Measurements from ENCODE around the gene FSTL1. TPM values are rescaled to one million over a fixed set of nuclear protein-coding genes. Genes with fewer than 3 reads are reported as not detected.

FSTL1 gene
- total and polyA plus RNA-seq, 2 of the 8 experiments (the other 6 are each of a cell fraction or from before 2014, with no cell fraction given) = 158 to 516 TPM

DNA sequence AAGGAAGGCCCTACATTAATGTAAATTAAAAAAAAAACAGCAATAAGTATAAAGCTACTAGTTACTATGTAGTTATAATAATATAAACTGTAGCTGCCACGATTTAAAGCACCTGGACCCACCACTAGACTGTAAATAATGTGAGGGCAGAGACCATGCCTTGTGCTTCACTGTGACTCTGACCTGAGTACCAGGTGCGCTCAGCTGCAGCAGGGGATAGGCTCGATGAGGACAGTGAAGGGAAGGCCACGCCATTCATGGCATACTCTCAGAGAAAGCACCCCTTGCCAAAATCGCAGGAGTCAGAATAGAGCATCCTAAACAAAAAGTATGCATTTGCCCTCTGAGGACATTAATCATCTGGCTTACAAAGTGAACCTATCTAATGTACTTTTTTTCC lies 5.1 kb downstream of the FSTL1 start:
- no peak overlapping the region for H2BK20ac ChIP-seq (ENCODE audit: low read length)
- 0 out of 7 replicates have a peak overlapping the region, but pooled peaks of 1 of the 4 experiments have one; percentile 12 for H3K9ac ChIP-seq (replicated peaks in 1 of 4; ENCODE audit: extremely low read depth in 1 of 4, low read depth in 3 of 4, low read length in 3 of 4)
- no peaks in the 10 kb centered on the region for H3K27me3 ChIP-seq (replicated peaks in 1 of 4; ENCODE audit: control insufficient read depth in 3 of 4, extremely low read depth in 1 of 4, insufficient read depth in 3 of 4, low read length in 3 of 4)
- TF ChIP-seq SUZ12 (IDR thresholded peaks at IDR 0.05; ENCODE audit: low read length) (no peak), CEBPB (IDR thresholded peaks at IDR 0.05; ENCODE audit: low read depth, low read length) (no peak), TAF7 (optimal IDR thresholded peaks at IDR 0.05; ENCODE audit: borderline replicate concordance, low read depth, low read length) (no peak), HDAC2 (IDR thresholded peaks at IDR 0.05; ENCODE audit: borderline replicate concordance in 1 of 2, low read depth in 2 of 2, low read length in 2 of 2) (no peak), POLR2A (IDR thresholded peaks at IDR 0.05; ENCODE audit: control extremely low read depth in 1 of 2, low read depth in 2 of 2, low read length in 2 of 2) (0 out of 3 replicates have a peak, but pooled peaks of 1 of the 2 experiments have one; percentile 32), SP4 (IDR thresholded peaks at IDR 0.05; ENCODE audit: low read length) (no peak), POLR2AphosphoS5 (IDR thresholded peaks at IDR 0.05; ENCODE audit: low read depth, low read length) (peak; percentile 41; the same call in 1 of the 2 replicates), GTF2F1 (IDR thresholded peaks at IDR 0.05; ENCODE audit: borderline replicate concordance, low read depth, low read length) (no peak)
- H4K20me1 ChIP-seq (replicated peaks in 1 of 2; ENCODE audit: control insufficient read depth in 1 of 2, insufficient read depth in 2 of 2, low read length in 2 of 2) = peaks cover 12 to 16% of the 10 kb centered on the region in 2 experiments
- peaks cover 4 to 30% (median 10%) of the 10 kb centered on the region in 4 experiments; a peak in 7 of 8 replicates for H3K36me3 ChIP-seq (ENCODE audit: control insufficient read depth in 2 of 4, insufficient read depth in 4 of 4, low read length in 3 of 4)
- no peak overlapping the region for H2BK15ac ChIP-seq (ENCODE audit: low read length)
- H3K79me1 ChIP-seq (ENCODE audit: low read depth, low read length) = peaks cover 11% of the 10 kb centered on the region; the same call in 1 of the 2 replicates
- FAIRE-seq = no peak
- H2AK5ac ChIP-seq (ENCODE audit: low read depth, low read length) = no peak overlapping the region
- no peak overlapping the region for H2BK5ac ChIP-seq (ENCODE audit: low read depth, low read length)
- H3K4me2 ChIP-seq (ENCODE audit: insufficient read depth in 1 of 2, low read depth in 2 of 2, low read length in 2 of 2) = peak overlapping the region in 1 of 2 experiments; percentile 9; a peak in 1 of 4 replicates
- H4K5ac ChIP-seq (ENCODE audit: insufficient read length, low read depth, low read length) = no peak overlapping the region
- H3K14ac ChIP-seq (ENCODE audit: insufficient read length) = no peak overlapping the region
- no peak overlapping the region for H3K23ac ChIP-seq (ENCODE audit: insufficient read length)
- no peak overlapping the region for H3K4me3 ChIP-seq (ENCODE audit: extremely low read depth in 1 of 4, insufficient read depth in 2 of 4, low read depth in 3 of 4, low read length in 4 of 4)
- peaks cover 6 to 17% (median 12%) of the 10 kb centered on the region in 4 experiments; a peak in 6 of 7 replicates for H3K4me1 ChIP-seq (replicated peaks in 1 of 4; ENCODE audit: control insufficient read depth in 3 of 4, insufficient read depth in 4 of 4, low read length in 3 of 4)
- no peak overlapping the region for H2BK120ac ChIP-seq (replicated peaks; ENCODE audit: low read depth, low read length)
- H3K56ac ChIP-seq (replicated peaks; ENCODE audit: insufficient read length, low read depth, low read length) = no peak overlapping the region
- no peak overlapping the region for H2BK12ac ChIP-seq (ENCODE audit: low read depth, low read length)
- no peak overlapping the region for H2AFZ ChIP-seq (ENCODE audit: low read length)
- no peak overlapping the region for H4K8ac ChIP-seq (ENCODE audit: extremely low read depth, insufficient read depth, low read length)
- H3K18ac ChIP-seq (ENCODE audit: extremely low read depth, low read length) = no peak overlapping the region
- ChIA-PET CTCF (ENCODE audit: partially characterized antibody) (interaction anchor here (0.5 to 13.8 kb wide), 10 partner anchors 8 to 1350 kb away, joined by 3 to 294 read pairs (median 5); no protein-coding TSS in a partner anchor), POLR2A (ENCODE audit: partially characterized antibody) (interaction anchor here (1.0 to 19.9 kb wide), 9 partner anchors 10 to 100 kb away, joined by 3 to 299 read pairs (median 5); no protein-coding TSS in a partner anchor)
- H3K79me2 ChIP-seq (ENCODE audit: control insufficient read depth in 1 of 2, insufficient read depth in 2 of 2, low read length in 2 of 2) = peaks cover 9 to 90% of the 10 kb centered on the region in 2 experiments; a peak in 3 of 4 replicates
- no peaks in the 10 kb centered on the region; the same call in 1 of the 2 replicates for H3K23me2 ChIP-seq (ENCODE audit: low read depth, low read length)
- 88% methylated on average over 5 of the region's 5 CpGs; no CpG with 5 or more reads in 1 of the 2 experiments for WGBS, 2 experiments (ENCODE audit: extremely low coverage in 1 of 2, insufficient coverage in 1 of 2, insufficient read length in 1 of 2, insufficient replicate concordance in 2 of 2, low coverage in 1 of 2, low lambda C conversion rate in 2 of 2, missing lambda C conversion rate in 1 of 2)
- H3K9me3 ChIP-seq (ENCODE audit: insufficient read depth in 2 of 2, low read depth in 1 of 2, low read length in 1 of 2) = no peaks in the 10 kb centered on the region
- no peak overlapping the region for H3K4ac ChIP-seq (replicated peaks; ENCODE audit: insufficient read length, low read depth, low read length)
- no peak overlapping the region for H4K91ac ChIP-seq (replicated peaks; ENCODE audit: insufficient read length, low read length)
- no peak for DNase-seq (ENCODE audit: low read depth in 1 of 2, low spot score in 2 of 2)
- no peak overlapping the region for H3K27ac ChIP-seq (ENCODE audit: low read depth, low read length)
